Ovary (tissue), 9 donors: ENCODE measurements around the gene TRAPPC3. TPM values are rescaled to one million over a fixed set of nuclear protein-coding genes. Genes with fewer than 3 reads are reported as not detected.

Experiments used
- DNase-seq, 5 donors: peaks; one replicate each; pipeline ENCODE4 v3.0.0-alpha.2; 2019 to 2020
- H3K27ac ChIP-seq, 2 donors: fragments of 200-600 bp; one replicate each; pipeline versions ENCODE4 v1.5.1 to v1.8.0; 2019 to 2022
- H3K27me3 ChIP-seq: fragments of 200-600 bp; one replicate; pipeline ENCODE4 v1.8.0; 2022
- H3K36me3 ChIP-seq: fragments of 200-600 bp; sonication (generic); one replicate; pipeline ENCODE4 v1.5.1; 2019
- H3K4me1 ChIP-seq: one replicate; pipeline ENCODE4 v1.8.1; 2013; ENCODE audit warnings: mild to moderate bottlenecking, moderate library complexity; ENCODE audit not compliant: insufficient read depth
- H3K4me3 ChIP-seq: fragments of 200-600 bp; sonication (generic); one replicate; pipeline ENCODE4 v1.5.1; 2017
- H3K9me3 ChIP-seq, 2 donors: fragments of 200-600 bp in 1 of 2; sonication (generic) in 1 of 2; one replicate each; pipeline versions ENCODE4 v1.5.1 to v1.8.1; 2013 to 2019; ENCODE audit warnings: mild to moderate bottlenecking in 1 of 2, moderate library complexity in 1 of 2
- CTCF ChIP-seq, 3 donors: fragments of 450-650 bp in 2 of 3; fragments of 200-600 bp in 1 of 3; IDR thresholded peaks; one replicate each; pipeline versions ENCODE4 v1.5.1 to v1.8.0; 2016 to 2022; ENCODE audit warnings: antibody characterized with exemption in 3 of 3, mild to moderate bottlenecking in 1 of 3
- EP300 ChIP-seq: sonication (generic); formaldehyde crosslinking; IDR thresholded peaks from one replicate; pipeline ENCODE4 v1.6.1; 2017; ENCODE audit warnings: antibody characterized with exemption
- POLR2A ChIP-seq: fragments of 450-650 bp; IDR thresholded peaks from one replicate; pipeline ENCODE4 v1.6.1; 2017; ENCODE audit warnings: antibody characterized with exemption, mild to moderate bottlenecking, moderate library complexity
- WGBS, 3 donors: extraction: QIAGEN DNeasy Blood & Tissue Kit in 1 of 3; methylation state at CpG; one replicate each; pipeline versions ENCODE4 v1.1.5 to v1.1.7; 2013 to 2017; 5-methylcytosine and 5-hydroxymethylcytosine counted together
- intact Hi-C, 4 donors: fragments of 100-400 bp; cut with DNase I; formaldehyde crosslinking; loops; one replicate each; pipeline versions ENCODE4 v1.11.0 to v1.15.1; 2022 to 2023
- polyA plus RNA-seq, 2 donors: library from polyadenylated mRNA; stranded (reverse); fragments of 200-250 nt in 1 of 2; fragments of 350-450 nt in 1 of 2; fragmentation: Illumina TruSeq in 1 of 2; extraction: RNeasy Lipid Tissue Mini Kit (QIAGEN cat#74804) in 1 of 2; gene quantifications; one replicate each; pipeline ENCODE4 v1.2.3, GENCODE V29; 2013 to 2014
- total RNA-seq, 7 donors: library from RNA; depleted of rRNA in 2 of 7; stranded (reverse); fragments of >200 nt in 2 of 7; fragmentation: NEBNext Ultra II Directional in 3 of 7; extraction: Animal tissue kit (Norgen Biotek cat#: 25700) in 3 of 7; gene quantifications; one replicate each; pipeline versions ENCODE4 v1.1.0 to v1.2.4, GENCODE V29; 2016 to 2023
- donor health status: DM: no; HTN: no; CAD: no; lungs with moderate emphysema.
- donor health status: DM: no; HTN: no; CAD: no.
- donor health status: Bipolar disorder and iron deficiency.
- donor health status: DM: yes; HTN: yes; CAD: no.
- donor health status: DM: no; HTN: no; CAD: no.
- donor health status: DM: yes; HTN: yes; CAD: no.

The TRAPPC3 gene
- total and polyA plus RNA-seq, 9 donors: 42.3 to 94.6 (median 45.2) TPM

GRCh38 chr1:36099681-36100341 lies 49.5 kb downstream of the TRAPPC3 start:
- H3K27me3 ChIP-seq: no peaks in the 10 kb centered on the region
- no peak overlapping the region for H3K4me3 ChIP-seq
- 43 to 54% (median 48%) methylated on average over 18 of the region's 18 CpGs for WGBS, 3 donors
- no peaks in the 10 kb centered on the region for H3K9me3 ChIP-seq
- H3K36me3 ChIP-seq: no peaks in the 10 kb centered on the region
- DNase-seq: peak; percentile 62 to 86 (median 80)
- no peak overlapping the region for H3K27ac ChIP-seq
- intact Hi-C loops: loop anchor here (2.0 to 10.0 kb wide), 7 partner anchors 32 to 325 kb away; no protein-coding TSS in a partner anchor
- TF ChIP-seq EP300: no peak
- TF ChIP-seq CTCF (IDR thresholded peaks at IDR 0.05): peak; percentile 56 to 83 (median 80)
- H3K4me1 ChIP-seq: no peaks in the 10 kb centered on the region

GRCh38 chr1:36098650-36099365 lies 50.5 kb downstream of the TRAPPC3 start:
- intact Hi-C loops: loop anchor here (2.0 to 10.0 kb wide), 5 partner anchors 33 to 316 kb away; no protein-coding TSS in a partner anchor
- no peak overlapping the region for H3K4me3 ChIP-seq
- WGBS, 3 donors: 74 to 78% (median 78%) methylated on average over 13 of the region's 13 CpGs
- H3K27me3 ChIP-seq: no peaks in the 10 kb centered on the region
- H3K4me1 ChIP-seq: no peaks in the 10 kb centered on the region
- H3K27ac ChIP-seq: no peak overlapping the region
- H3K36me3 ChIP-seq: no peaks in the 10 kb centered on the region
- no peaks in the 10 kb centered on the region for H3K9me3 ChIP-seq
- TF ChIP-seq CTCF (IDR thresholded peaks at IDR 0.05) (no peak), POLR2A (no peak), EP300 (no peak)
- DNase-seq: no peak

- TF ChIP-seq EP300 (no peak), CTCF (IDR thresholded peaks at IDR 0.05) (no peak), POLR2A (no peak)
- no peaks in the 10 kb centered on the region for H3K9me3 ChIP-seq
Observed at GRCh38 chr1:36097693-36098585, 51.3 kb downstream of the TRAPPC3 start.

More at GRCh38 chr1:36097693-36098585, 51.3 kb downstream of the TRAPPC3 start:
- H3K36me3 ChIP-seq: no peaks in the 10 kb centered on the region
- H3K27ac ChIP-seq: peak overlapping the region; percentile 24 to 38
- no peak for DNase-seq
- 85 to 88% (median 87%) methylated on average over 33 of the region's 33 CpGs for WGBS, 3 donors
- intact Hi-C loops: loop anchor here (2.0 to 10.0 kb wide), 5 partner anchors 34 to 317 kb away; no protein-coding TSS in a partner anchor
- no peaks in the 10 kb centered on the region for H3K4me1 ChIP-seq
- no peaks in the 10 kb centered on the region for H3K27me3 ChIP-seq
- no peak overlapping the region for H3K4me3 ChIP-seq
